Measurements from ENCODE around the gene AVEN.
"Not testable (repeated sequence)": the region's sequence is repeated elsewhere in the genome, so short reads cannot be mapped to it uniquely, and the experiment has no call there.

Gene AVEN

DNA sequence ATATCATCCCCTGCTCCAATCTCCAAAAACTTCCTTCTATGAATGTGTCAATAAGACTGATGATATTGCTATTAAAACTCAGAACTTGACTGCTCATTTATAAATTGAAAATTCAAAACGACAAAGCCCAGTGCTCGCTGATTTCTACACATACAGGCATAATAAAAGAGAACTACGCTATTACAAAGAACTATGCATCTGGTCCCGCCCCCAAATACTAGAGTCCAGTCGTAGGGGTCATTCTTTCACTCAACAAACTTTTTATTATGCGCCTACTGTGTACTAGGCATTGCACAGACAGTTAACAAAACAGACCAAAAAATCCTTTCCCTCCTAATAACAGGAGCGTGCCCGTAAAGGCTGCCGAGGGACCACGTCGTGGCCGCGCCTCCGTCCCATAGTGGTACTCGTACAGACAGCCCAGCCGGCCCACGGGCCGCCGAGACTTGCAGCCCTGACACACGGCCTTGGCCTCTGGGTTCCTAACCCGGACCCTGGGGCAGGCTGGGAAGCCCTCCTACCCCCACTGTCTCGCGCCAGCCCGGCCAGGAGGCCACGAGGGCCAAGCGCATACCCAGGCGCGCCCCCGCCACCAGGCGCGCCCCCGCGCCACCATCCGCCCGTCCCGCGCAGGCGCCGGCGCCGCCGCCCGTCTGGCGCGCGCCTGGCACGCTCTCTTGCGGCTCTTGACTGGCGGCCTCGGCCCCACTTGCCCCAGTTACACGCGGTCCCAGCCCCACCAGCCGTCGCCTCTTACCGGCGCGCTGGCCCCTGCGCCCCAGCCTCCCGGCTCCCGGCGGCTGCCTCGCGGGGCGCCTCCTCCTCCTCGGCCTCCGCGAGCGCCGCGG is 757 bp downstream of the AVEN start:
- DNase-seq, result peak; percentile 79

DNA sequence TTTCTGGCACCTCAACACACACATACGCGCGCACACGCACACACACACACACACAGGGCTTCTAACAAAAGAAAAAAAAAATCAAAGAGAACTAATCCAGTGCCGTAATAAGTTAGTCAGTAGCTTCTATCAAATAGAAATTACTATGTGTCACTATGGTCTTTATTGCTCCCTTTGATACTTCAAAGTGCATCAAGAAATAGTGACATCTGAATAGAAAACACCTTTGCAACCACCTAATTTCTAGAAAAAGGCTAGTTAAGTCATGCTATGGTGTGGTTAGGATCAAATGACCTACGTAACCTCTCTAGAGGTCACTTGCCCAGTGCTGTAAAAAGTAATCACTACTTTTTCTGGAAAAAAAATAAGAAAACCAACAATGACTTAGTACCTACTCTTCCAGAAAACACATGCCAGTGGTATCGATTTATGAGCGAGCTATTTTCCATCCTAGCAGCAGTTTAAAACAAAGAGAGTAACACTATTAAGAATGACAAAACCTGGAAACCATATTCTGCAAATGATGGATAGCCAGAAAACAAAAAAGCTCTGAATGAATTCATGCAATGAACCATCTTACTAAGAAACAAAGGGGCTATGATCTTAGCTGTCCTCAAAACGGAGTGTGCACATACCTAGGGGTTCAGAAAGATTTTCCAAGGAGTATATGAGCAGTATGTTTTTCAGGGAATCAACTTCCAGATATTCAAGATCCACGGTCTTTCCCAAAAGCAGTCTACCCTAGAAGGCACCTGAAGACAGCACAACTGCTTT is 6.8 kb downstream of the AVEN start:
- DNase-seq, result no peak

DNA sequence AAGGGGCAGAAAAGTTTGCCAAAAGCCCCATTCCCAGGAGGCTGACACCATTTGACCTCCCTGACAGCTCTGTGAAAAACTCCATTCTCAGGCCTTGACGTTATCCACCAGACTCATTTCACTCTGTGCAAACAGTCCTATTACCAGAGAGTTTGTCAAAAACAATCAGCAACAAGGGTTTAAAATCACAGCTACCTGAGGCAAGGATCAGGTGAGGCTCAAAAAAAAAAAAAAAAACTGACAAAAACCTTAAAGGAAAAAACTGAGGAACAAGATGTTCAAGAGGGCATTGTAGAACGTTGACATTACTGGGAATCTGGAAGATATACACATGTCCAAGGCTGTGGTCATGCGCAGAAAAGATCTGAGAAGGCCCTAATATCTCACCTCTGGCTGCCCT is 11.4 kb downstream of the AVEN start:
- no peak for DNase-seq

DNA sequence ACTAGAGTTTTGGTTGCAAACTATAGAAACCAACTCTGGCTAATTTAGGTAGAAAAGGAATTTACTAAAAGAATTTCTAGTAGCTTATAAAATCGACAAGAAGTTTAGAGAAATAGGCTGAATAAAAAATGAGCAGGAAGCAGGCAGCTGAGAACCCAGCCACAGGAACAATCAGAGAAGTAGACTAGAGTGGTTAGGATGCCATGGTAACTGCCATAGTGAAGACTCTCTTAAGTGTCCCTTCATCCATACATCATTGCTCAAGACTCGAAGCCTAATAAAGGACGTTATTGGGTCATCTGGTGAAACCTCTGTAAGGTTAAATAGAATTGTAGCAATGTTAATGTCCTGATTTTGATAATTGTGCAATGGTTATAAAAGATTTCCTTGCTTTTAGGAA is 13.8 kb downstream of the AVEN start:
- no peak for DNase-seq

DNA sequence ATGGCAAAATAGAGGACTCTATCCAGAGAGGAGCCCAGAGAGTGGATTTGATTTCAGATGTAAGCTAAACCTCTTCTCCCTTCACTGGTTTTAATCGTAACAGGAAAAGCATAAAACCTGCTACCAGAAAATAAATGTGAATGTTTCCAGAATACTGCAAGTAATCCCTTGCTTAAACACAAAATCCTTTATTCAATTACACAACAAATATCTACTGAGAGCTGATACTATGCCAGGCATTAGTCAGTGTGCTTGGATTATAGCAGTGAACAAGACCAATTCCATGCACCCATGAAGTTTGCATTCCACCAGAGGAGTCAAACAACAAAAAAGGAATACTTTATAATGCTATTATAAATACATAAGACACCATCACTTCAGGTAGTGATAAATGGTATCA is 15.1 kb downstream of the AVEN start:
- DNase-seq, result no peak

DNA sequence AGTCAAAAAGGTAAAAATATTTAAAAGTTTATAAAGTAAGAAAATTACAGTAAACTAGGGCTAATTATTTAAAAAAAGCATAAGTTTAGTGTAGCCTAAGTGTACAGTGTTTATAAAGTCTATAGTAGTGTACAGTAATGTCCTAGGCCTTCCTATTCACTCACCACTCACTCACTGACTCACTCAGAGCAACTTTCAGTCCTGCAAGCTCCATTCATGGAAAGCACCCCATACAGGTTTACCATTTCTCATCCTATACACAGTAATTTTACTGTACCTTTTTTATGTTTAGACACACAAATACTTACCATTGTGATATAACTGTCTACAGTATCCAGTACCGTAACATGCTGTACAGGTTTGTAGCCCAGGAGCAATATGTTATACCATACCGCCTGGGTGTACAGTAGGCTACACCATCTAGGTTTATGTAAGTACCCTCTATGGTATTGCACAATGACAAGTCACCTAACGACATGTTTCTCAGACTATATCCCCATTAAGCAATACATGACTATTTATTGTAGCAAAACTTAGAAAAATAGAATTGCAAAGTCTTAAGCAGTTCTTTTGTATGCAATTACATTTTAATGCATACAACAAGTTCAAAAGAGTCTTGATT is 19.5 kb downstream of the AVEN start:
- DNase-seq, result no peak

DNA sequence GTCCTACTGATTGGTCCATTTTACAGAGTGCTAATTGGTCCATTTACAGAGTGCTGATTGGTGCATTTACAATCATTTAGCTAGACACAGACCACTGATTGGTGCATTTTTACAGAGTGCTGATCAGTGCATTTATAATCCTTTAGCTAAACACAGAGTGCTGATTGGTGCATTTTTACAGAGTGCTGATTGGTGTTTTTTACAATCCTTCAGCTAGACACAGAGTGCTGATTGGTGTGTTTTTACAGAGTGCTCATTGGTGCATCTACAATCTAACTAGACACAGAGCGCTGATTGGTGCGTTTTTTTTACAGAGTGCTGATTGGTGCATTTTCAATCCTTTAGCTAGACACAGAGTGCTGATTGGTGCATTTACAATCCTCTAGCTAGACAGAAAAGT is 20.3 kb downstream of the AVEN start:
- DNase-seq, result peak; percentile 2

DNA sequence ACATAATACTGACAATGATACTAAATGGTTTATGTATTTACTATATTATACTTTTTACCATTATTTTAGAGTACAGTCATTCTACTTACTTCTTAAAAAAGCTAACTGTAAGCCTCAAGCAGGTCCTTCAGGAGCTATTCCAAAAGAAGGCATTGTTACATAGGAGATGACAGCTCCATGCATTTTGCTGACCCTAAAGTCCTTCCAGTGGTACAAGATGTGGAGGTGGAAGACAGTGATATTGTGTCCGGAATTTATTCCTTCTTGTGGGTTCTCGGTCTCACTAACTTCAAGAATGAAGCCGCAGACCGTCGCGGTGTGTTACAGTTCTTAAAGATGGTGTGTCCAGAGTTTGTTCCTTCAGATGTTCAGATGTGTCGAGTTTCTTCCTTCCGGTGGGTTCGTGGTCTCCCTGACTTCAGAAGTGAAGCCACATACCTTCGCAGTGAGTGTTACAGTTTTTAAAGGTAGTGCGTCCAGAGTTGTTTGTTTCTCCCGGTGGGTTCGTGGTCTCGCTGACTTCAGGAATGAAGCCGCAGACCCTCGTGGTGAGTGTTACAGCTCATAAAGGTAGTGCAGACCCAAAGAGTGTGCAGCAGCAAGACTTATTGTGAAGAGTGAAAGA is 20.9 kb downstream of the AVEN start:
- DNase-seq, result peak; percentile 17

DNA sequence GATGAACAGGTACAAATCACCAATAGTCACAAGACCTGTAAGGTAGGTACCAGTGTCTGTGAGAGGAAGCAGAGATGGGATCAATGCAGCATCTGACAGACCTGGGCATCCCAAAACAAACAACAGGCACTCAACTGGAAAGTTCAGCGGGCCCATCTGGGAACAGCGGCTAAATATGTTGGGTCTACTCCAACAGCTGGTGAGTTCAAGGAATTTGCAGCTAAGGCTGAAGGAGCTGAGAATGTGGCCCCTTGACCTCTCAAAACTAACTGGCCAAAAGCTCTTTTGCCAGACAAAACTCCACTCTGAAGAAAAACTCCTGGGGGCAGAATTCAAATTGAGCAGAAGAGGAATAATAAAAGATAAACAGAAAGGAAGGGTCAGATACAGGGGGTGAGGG is 24.4 kb downstream of the AVEN start:
- no peak for DNase-seq

DNA sequence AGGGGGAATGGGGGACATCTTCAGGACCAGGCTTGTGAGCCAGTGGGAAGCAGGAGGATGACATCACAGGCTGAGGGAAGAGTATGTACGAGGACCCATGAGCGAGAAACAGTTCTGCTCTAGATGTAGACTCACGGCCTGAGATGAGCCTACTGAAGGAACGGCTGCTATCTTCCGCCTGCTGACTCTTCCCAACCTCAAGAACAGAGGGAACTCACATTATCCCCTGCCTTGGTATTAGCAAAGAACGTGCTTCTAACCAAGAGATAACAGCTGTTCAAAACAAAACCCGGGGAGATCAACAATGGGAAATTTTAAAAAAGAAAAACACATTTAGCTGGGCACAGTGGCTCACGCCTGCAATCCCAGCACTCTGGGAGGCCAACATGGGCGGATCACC is 25.3 kb downstream of the AVEN start:
- no peak for DNase-seq

DNA sequence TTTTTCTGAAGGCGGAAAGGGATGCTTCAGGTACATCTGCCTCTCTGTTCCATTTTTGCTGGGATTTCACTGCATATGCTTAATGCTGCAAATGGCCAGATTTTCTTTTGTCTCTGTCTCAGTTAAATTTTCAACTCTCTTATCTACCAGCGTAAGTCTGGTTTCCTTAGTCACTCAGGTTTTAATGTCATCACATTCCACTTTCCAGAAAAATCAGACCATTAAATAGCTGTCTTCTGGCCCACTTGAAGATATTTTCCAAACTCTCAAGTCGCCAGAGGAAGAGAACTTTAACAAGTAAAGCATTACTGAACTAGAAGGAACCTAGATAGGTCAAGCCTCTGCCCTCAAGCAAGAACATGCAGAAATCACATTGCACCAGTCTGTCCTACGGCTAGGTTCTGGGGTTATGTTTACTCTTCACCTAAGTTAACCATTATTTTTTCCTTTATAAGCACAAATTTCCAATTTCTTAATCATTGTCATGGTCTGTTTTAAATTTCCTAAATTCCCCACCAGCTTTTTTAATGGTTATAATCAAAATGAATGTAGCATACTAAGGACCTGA is 26.5 kb downstream of the AVEN start:
- no peak for DNase-seq

DNA sequence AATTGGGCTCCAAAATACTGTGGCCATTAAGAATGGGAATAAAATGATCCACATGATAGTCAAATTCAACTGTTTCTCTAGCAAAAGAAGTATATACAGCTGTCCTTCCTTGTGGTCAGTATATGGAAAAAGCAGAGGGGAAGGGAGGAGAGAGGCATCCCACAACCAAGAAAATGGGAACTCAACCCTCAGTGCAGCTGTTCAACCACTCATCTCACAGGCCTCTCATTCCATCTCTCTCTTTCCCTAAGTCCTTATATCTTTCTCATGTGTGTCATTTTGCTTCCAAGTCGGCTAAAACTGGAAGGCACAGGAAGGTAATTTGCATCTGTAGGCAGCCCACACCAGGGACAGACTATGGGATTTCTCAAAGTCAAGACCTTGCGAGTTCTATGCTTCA is 27.5 kb downstream of the AVEN start:
- no peak for DNase-seq

DNA sequence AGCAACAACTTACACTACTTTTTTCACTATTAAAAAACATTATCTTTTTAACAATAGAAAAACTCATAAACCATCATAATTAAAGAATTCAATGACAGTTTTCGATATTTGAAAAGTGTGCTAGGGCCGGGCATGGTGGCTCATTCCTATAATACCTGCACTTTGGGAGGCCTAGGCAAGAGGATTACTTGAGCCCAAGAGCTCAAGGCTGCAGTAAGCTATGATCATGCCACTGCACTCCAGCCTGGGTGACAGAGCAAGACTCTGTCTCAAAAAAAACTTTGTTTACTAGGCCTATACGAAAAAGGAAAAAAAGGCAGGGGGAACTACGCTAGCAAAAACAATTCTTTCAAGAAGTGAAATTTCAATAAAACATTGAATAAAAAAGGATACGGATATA is 28.1 kb downstream of the AVEN start:
- no peak for DNase-seq

DNA sequence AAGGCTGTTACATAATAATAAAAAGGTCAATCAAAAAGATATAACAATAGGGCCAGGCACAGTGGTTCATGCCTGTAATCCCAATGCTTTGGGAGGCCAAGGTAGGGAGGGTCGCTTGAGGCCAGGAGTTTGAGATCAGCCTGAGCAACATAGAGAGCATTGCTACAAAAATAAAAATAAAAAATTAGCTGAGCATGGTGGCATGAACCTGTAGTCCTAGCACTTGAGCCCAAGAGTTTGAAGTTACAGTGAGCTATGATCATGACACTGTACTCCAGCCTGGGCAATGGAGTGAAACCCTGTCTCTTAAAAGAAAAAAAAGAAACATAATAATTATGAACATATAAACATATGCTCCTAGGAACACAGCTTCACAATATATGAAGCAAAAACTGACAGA is 29.3 kb downstream of the AVEN start:
- DNase-seq, result no peak

DNA sequence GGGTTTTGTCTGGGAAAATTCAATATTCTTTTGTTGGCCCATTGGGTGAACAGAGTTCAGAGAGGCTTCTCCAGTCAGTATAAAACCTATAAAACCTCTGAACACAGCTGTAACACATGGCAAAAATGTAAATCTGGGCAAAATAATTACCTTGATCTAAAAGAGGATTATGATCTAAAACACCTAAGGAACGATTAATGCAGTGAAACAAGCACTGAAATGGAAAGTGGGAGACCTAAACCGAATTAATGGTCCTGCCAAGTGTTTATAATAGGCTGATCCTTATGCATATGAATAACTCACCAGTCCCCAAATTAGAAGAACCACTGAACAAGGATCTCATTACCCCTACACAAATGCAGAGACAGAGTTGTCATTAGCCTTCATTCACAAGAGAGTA is 32.6 kb downstream of the AVEN start:
- DNase-seq, result no peak

DNA sequence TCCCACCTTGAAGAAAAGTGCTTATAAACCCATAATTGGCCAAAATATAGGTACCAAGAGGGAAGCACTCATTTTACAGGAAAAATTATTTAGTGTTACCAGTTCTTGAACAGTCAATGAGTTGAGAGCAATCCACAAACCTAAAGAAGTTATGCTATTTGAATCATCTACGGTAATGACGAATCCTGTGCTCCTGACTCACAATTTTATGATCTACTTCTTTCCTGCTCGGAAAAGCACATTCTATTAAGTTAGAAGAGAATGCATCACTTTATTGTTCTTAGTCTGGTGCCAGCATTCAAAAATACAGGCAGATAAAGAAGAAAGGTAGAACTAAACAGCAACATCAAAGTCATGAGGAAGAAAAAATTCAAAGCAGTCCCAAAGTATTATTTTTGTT is 37.5 kb downstream of the AVEN start:
- no peak for DNase-seq

DNA sequence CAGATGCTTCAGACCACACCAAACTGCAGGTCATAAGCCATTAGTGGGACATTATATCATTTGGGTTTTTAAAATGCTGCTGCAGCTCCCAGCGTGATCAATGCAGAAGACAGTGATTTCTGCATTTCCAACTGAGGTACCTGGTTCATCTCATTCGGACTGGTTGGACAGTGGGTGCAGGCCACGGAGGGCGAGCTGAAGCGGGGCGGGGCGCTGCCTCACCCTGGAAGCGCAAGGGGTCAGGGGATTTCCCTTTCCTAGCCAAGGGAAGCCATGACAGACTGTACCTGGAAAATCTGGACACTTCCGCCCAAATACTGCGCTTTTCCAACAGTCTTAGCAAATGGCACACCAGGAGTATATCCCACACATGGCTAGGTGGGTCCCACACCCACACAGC is 43.3 kb downstream of the AVEN start:
- DNase-seq, result not testable (repeated sequence)

DNA sequence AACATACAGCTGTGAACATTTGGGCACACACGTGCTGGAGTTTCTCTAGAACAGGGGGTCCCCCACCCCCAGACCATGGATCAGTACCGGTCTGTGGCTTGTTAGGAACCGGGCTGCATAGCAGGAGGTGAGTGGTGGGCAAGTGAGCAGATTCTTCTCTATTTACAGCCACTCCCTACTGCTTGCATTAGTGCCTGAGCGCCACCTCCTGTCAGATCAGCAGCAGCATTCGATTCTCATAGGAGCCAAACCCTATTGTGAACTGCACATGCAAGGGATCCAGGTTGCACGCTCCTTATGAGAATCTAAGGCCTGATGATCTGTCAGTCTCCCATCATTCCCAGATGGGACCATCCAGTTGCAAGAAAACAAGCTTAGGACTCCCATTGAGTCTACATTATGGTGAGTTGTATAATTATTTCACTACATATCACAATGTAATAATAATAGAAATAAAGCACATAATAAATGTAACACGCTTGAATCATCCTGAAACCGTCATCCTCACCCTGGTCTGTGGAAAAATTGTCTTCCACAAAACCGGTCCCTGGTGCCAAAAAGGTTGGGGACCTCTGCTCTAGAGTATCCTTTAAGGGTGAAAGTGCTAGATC is 44.9 kb downstream of the AVEN start:
- DNase-seq, result no peak

DNA sequence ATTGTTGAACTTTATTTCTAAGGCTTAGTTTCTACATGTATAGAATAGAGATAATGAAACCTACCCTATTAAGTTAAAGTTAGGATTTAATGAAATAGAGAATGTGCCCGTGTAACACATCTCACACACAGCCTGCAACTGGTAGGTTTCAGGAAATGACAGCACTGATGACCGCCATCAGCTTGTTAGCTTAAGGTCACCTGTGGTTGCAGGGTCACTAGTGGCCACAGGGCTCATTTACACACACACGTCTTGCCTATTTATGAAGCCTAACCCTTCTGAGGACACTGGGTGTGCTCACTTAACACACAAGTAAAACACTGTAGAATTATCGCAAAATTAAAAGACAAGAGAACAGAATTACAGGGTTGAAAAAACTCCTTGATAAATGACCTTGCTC is 50.6 kb downstream of the AVEN start:
- no peak for DNase-seq

DNA sequence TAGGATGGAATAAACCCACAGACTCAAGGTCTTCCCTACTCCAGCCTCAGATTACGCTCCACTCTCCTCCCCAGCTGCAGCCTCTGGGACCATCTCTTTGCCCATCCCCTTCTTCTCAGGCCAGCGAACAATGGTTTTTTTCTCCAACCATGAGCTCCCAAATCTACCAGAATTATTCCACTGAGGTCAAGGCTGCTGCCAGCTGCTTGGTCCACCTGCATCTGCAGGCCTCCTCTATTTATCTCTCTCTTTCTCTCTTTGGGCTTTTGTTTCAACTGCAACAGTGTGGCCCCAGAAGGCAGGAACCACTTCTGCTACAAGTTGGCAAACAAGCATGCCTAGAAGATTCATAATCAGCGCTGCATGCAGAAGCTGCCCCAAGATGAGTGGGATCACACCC is 51.6 kb downstream of the AVEN start:
- DNase-seq, result no peak

DNA sequence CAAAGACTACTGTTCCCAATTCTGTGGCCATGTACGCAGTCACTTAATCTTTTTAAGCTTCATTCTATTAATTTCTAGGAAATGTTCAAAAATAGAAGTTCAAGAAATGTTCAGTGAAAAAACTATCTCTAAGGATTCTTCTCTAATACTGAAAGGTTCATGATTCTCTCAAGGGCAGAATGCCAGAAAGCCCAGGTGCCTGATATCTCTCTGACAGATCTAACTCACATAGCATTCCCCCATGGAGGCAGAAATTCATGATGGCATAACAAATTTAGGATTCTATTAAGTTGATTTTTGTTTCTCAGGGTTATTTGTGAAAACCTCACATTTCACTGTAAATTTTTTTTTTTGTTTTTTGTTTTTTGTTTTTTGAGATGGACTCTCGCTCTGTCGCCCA is 53.3 kb downstream of the AVEN start:
- no peak for DNase-seq

DNA sequence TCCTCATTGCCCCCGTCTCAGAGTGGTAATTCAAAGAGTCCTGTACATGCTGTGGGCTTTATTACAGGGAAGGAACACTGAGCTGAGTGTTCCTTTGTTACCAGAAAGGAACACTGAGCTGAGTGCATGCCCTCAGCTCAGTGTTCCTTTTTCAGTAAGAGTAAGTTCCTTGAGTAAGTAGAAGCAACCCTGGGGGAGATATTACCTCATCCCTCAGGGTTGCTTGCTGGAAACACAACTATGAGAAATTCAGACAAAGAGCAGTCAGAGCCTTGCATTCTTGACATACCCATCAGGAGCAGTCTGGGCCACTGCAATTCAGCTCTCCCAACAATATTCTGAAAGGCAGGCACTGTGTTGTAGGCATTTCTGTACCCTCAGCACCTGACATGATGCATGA is 53.7 kb downstream of the AVEN start:
- no peak for DNase-seq

DNA sequence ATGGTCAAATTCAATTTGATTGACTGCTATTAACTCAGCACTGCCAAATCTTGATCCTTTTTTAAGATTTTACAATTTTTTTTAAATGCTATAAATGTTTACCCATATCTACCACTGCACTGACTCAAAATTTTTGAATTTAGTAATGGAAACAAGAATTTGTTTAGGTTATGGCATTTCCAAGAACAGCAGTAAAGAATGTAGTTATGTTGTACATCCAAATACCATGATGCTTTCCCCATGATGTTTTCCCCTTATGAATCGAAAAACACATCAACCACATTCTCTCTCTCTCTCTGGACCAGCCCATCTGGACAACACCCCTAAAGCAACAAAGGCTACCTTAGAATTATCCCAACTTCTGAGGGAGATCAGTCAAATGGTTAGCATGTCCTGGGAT is 56.5 kb downstream of the AVEN start:
- DNase-seq, result no peak

Measured in CD4-positive, alpha-beta T cell treated with Interleukin-12 subunit alpha and Interleukin-12 subunit beta, for 1 hour (primary cell).